Fibroblast of skin of abdomen (primary cell): ENCODE data around the gene RNF32.
"Not testable (repeated sequence)": the region's sequence is repeated elsewhere in the genome, so short reads cannot be mapped to it uniquely, and the experiment has no call there.

Source experiments
- DNase-seq: peaks from one replicate; pipeline ENCODE4 v3.0.0-alpha.2; 2013

Gene RNF32

DNA sequence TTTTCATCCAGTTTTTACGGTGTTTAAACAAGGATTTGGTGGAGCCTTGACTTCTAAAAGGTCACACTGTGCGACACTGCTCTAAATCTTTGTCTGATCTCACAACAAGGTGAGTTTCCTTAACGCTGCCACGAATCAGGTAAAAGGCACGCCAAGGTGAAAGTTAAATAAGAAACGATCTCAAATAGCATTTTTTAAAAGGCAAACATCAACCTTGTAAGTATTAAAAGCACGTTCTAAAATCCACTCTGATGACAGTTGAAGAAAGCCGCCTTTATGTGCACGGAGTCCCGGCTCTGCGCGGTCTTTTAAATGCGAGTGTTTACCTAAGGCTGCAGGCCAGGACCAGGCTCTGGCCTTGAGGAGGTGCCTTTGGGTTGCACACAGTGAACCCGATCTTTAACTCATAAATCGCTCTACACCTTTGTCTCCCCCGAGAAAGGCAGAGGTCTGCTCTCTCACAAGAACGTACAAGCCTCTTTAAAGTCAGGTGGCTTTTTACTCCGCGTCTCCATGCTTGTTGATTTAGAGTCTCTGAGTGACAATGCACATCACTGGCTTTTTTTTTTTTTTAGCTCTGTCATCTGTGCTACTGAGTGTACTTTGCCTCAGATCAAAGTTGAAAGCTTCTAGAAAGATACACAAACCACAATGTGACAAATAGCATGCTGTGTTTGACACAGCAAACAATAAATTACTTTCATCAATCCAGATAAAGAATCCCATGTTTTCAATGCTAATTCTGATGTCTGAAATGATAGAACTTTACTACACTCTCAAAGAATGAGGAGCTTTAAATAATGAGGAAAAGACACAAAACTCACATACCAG is 25.9 kb upstream of the RNF32 start:
- no peak for DNase-seq

DNA sequence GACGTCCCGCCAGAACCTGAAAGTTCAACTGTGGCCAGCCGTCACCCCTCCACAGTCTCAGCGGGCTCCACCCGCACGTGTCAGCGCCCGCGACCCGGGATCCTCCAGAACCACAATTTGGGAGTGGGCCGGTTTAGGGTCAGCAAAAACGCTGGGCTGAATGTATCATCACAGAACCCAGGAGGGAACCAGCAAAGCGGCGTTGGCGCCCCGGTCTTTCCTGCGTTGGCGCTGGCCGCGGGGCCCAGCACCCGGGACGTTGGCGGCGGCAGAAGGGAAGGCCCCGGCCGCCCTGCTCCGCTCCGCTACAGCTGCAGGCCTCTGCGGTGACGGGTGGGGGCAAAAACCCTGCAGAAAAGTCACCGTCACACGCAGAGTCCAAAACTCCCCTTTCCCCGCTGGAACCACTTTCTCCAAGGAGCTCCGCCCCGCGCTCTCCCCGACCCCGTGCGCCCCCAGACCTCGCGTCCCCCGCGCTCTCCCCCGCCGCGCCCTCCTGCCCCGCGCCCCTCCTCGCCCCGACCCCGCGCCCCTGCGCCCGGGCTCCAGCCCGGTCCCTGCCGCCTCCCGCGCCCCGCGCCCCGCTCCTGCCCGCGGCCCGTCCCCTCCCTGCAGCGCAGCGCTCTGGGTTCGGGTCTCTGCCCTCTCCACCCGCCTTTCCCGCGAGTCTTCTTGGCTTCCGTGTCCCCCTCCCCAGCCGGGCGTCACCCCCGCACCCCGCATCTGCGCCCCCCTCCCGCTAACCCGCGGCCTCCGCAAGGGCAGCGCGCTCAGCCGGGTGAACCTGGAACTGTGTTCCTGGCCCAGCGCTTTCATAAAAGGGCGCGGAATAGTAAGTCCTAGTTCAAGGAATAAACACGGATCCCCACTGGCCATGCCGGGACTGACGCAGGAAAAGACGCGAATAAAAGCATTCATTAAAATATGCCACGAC is 24.0 kb upstream of the RNF32 start:
- no peak for DNase-seq

DNA sequence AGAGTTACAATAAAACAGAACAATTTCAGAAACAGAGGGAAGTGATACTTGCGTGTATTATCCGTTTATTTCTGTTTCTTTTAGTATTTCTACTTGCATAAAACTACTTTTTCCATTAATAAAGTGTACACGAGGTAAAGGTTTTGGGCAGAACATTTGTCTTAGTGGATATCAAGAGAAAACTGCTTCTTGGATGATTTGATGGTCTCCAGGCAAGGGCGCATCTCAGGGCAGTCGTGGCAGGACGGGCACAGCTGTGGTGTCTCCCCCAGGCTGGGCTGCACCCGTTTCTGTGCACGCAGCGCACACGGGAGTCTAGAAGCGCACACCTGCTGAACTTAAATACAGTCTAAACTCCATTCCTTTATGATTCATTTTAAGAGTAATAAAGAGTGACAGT is 23.4 kb upstream of the RNF32 start:
- no peak for DNase-seq

DNA sequence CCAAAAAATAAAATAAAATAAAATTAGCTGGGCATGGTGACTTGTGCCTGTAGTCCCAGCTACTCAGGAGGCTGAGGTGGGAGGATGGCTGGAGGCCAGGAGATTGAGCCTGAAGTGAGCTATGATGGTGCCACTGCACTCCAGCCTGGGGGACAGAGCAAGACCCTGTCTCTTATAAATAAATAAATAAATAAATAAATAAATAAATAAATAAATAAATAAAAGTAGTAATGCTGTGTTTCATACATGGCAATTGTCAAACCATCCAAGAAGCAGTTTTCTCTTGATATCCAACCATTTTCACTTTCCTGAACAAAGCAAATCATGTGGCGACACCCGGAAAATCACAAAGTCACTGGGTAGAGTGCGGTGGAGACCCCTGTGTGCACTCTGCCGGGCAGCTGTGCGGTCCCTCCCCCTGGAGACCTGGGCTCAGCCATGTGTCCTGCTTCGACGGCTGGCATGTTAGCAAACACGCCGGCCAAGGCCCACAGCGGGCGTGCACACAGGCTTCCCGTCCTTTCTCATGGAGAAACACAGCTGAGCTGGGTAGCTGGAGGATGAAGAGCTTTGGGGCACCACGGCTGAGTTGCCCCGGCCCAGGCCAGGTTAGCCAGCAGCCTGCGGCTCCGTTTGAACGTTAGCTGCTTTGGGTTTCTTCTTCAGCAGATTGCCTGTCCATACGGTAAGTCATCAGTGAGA is 22.3 kb upstream of the RNF32 start:
- DNase-seq = no peak

DNA sequence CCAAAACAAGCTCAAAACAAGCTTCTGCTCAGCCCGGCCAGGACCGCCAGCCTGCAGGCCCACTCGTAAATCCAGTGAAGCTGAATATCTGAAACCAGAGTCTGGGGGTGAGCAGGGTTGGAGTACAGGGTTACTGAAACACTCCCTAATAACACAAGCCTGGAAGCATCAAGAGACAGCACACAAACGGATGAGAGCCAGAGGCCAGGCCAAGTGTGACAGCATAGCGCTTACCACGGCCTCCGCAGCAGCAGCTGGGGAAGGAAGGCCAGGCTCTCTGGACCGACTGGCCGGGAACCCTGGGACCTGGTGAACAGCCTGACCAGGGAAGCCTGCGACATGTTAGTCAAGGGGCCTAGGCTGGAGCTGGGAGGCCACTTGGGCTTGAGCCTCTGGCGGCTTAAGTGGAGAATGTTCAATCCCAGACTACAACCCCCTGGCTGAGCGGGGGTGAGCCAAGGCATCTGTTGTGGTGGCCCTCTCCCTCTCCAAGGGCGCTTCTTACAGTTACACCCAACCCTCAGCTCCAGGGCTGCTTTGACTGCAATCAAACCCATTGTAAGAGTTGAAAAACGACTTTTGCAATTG is 21.7 kb upstream of the RNF32 start:
- no peak for DNase-seq

DNA sequence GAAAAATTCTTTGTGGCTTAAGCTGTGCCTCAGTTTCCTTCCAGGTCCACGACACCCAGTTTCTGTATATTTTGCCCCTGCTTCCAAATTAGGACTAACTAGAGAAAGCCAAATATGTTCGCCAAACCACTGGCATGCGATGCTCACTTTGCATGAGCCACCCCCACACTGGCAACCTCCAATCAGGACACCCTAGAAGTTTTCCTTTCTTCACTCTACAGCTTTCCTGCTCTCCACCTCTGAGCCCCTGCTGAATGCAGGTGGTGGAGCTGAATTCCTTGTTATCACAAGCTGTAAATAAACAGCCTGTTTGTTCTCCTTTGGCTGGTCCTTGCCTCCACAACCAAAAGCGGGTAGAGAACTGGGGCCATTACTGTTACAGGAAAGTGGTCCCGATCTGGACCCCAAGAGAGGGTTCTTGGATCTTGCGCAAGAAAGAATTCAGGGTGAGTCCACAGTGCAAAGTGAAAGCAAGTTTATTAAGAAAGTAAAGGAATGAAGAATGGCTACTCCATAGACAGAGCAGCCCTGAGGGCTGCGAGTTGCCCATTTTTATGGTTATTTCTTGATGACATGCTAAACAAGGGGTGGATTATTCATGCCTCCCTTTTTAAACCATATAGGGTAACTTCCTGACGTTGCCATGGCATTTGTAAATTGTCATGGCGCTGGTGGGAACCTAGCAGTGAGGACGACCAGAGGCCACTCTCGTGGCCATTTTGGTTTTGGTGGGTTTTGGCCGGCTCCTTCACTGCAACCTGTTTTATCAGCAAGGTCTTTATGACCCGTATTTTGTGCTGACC is 20.9 kb upstream of the RNF32 start:
- DNase-seq = not testable (repeated sequence)

DNA sequence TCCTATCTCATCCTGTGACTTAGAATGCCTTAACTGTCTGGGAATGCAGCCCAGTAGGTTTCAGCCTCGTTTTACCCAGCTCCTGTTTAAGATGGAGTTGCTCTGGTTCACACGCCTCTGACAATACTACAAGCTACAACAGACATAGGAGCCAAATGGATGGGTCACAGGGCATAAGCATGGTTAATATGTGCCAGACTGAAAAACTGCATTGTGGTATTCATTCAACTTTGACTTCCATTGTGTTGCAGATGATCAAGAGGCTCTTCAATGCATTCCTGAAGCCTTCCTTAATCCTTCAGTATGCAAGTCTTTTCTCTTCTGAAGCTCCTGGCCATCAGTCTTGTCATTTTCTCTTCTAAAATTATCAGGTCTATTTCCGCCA is 20.3 kb upstream of the RNF32 start:
- DNase-seq = no peak

DNA sequence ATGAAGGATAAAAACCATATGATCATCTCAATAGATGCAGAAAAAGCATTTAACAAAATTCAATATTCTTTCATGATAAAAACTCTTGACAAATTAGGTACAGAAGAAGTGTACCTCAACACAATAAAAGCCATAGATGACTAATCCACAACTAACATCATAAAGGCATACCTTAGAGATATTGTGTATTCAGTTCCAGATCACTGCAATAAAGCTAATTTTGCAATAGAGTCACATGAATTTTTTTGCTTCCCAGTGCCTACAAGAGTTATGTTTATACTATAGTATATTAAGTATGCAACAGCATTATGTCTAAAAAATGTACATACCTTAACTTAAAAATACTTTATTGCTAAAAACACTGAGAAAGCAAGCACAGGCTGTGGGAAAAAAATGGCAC is 18.9 kb upstream of the RNF32 start:
- no peak for DNase-seq

DNA sequence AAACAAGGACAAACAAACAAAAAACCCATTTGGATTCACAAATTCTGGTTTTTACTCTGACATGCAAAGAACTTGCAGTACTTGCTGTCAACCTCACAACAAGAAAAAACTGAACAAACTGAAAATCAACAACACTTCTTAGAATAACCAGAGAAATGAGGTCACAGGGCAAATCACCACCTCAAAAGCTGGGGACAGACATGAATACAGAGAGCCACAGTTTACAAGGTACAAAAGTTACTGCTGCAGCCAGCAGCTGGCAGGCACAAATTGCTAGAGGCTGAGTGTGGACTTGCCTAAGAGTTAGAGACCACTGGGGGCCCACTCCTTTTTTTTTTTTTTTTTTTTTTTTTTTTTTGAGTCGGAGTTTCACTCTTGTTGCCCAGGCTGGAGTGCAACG is 15.0 kb upstream of the RNF32 start:
- DNase-seq = no peak

DNA sequence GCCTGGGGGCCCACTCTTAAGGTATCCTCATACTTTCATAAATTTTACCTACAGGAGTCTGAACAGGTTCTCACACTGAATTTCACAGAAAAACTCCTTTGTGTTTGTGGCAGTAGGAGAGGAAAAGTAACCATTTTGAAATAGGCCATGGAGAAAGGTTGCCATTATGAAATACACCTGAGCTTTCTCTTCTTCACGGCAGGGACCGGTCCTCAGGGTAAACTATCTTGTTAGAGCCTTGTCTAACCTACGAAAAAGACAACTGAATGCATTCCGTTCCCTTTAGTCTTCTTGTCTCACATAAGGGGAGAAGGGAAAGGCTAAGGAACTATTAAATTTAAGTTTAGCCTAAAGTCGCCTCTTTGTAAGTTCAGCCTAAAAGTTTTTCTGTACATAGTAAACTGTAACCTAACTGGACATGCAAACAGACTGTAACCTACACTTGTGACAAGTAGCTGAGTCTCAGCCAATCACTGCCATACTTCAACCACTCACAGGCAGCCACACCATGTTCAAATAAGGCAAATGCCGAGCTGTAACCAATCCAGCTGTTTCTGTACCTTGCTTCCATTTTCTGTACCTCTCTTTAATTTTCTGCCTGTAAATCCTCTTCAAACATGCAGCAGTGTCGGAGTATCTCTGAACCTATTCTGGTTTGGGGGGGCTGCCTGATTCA is 14.2 kb upstream of the RNF32 start:
- no peak for DNase-seq

DNA sequence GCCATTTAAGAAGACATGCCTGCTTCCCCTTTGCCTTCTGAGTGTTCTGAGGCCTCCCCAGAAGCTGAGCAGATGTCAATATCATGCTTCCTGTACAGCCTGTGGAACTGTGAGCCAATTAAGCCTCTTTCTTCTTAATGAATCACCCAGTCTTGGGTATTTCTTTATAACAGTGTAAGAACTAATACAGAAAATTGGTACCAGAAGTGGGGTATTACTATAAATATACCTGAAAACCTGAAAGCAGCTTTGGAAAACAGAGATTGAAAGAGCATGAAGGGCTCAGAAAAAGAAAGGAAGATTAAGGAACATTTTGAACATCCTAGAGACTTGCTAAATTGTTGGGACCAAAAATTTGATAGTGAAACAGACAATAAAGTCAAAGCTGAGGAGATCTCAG is 12.0 kb upstream of the RNF32 start:
- DNase-seq = no peak

DNA sequence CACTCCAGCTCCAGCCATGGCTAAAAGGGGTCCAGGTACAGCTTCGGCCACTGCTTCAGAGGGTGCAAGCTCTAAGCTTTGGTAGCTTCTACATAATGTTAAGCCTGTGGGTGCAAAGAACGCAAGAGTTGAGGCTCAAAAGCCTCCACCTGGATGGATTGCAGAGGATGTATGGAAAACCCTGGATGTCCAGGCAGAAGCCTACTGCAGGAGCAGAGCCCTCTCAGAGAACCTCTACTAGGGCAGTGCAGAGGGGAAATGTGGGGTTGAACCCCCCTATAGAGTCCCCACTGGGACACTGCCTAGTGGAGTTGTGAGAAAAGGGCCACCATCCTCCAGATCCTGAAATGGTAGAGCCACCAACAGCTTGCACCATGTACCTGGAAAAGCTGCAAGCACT is 10.7 kb upstream of the RNF32 start:
- no peak for DNase-seq

DNA sequence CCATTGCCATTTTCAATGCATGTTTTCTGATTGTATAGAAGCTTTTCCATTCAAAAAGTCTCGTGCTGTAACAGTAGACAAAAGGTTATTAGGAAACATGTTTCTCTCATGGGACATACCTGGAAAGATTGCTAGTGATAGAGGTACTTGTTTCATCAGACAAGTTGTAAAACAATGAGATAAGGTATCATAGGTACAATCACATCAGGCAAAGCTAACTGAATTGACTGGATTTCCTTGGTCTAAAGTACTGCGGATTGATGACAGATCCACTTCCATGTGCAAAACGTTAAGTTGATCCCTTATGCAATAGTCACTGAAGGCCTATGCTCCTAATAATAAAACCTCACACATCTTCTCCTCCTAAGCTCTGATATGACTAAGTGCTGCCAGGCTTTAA is 6.5 kb upstream of the RNF32 start:
- no peak for DNase-seq

DNA sequence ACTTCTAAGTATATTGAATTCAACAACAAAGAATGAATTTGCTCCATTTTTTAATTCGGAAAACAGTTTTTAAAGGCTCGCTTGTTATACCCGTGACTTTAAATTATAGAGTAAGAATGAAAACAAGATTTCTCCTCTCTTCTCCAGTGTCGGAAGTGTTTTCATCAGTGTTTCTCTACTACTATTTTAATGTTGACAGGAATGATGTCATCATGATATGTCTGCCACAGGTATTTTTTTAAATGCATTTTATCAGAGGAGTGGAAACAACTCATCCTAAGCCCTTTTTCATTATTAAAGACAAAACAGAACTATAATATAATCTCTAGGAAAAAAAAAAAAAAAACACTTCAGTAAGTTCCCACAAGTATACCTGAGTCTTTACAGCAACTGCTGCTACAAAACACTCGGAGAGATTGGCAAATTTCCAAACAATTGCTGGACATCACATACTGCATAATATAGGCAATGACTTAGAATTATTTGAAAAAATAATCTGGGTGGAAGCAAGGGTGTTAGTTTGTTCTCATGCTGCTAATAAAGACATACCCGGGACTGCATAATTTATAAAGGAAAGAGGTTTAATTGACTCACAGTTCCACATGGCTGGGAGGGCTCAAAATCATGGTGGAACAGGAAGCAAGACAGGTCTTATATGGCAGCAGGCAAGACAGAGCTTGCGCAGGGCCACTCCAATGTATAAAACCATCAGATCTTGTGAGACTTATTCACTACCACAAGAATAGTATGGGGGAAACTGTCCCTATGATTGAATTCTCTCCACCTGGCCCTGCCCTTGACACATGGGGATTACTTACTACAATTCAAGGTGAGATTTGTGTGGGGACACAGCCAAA is 4.8 kb upstream of the RNF32 start:
- no peak for DNase-seq

DNA sequence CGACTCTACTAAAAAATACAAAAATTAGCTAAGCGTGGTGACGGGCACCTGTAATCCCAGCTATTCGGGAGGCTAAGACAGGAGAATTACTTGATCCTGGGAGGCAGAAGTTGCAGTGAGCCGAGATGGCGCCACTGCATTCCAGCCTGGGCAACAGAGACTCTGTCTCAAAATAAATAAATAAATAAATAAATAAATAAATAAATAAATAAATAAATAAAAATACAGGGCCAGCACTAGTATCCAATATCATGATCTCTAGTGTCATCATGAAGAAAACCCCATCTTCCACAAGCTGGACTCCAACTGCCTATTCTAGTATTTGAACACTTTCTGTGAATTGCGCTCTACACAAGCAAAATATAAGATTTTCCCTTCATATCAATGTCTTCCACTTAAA is 3.5 kb upstream of the RNF32 start:
- DNase-seq = not testable (repeated sequence)

DNA sequence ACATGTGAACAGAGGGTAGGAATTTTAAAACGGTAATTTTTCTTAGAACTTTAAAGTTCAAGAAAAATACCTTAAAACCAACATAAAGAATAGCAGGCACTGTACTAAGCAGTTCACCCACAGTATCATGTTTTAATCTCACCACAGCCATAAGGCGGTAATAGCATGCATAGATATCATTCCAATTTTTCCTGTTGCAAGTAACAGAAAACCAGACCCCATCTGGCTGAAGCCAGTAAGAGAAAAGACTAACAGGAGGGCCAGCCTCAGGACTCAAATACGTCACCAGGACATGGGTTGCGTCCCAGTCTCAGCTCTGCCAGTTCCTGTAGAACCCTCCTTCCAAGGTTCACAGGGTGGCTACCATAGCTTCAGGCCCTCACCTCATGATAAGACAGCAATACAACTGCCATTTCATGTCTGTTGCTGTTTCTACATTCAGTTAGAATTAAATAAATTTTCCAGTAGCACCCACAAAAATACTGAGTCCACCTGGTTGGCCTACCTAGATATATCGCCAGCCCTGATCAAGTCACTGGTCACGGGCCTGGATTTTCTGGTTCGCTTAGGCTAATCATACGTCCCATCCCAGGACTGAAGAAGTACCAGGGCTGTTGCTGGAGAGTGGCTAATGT is 2.0 kb upstream of the RNF32 start:
- no peak for DNase-seq

DNA sequence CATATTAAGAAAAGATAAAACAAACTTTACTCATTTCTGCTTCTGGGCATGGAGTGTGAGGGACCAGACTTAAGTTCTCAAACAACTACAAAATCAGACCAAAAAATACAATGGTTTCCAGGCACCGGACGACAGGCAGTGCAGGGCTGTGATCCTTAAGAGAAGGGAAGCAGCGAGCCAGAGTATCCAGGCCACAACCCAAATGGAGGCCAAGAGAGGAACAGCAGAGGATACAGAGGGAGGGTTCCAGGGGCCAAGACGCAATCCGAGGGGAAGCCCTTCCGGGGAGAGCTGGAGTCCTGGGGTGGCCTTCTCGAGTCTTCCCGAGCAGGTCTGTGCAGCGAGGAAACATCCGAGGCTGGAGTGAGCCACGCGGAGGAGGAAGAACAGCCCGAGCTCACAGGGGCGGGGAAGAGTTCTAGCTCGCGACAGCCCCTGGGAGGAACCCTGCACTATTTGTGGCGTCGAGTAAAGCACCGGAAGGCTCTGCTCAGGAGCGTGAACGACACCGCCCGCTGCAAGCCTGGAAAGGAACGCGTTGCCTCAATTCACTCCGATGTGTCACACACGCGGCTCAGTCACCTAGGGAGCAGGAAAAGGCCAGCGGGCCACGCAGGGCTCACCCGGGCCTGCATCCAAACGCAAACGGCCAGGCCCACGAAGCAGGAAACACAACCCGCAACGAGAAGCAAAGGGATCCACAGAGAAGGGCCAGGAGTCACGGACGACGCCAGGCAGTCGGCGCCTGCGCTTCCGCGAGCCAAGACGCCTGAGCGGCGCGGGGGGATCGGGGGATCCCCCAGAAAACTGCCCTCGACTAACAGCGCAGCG is 933 bp upstream of the RNF32 start:
- DNase-seq = peak; percentile 12

DNA sequence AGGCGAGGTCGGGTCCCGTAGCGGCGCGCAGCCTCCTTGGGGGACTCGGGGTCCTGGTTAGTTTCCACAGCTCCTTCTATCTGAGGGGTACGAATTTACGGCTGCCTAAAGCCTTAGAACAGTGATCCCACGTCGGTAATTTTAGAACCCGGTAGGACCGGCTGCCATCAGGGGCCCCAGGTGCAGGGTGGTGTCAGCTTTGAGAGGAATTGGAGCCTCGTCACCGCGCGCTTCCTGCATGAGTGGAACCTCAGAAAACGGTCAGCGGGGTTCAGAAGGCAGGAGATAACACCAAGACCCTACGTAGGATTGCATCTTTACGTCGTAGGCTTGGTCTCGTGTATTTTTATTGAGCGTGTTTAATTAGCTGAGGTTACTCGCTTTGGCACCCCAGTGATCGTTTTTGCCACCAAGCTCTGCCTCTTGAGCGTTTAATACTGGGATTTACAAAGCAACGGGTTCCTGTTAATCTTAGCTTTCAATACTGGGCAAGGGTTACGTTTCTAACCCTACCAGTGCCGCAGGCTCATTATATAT is 443 bp downstream of the RNF32 start:
- peak; percentile 26 for DNase-seq
